Peyer's patch (tissue), 4 donors: Measurements from ENCODE around the gene SERINC5. TPM values are rescaled to one million over a fixed set of nuclear protein-coding genes. Genes with fewer than 3 reads are reported as not detected.
"Not testable (repeated sequence)": the region's sequence is repeated elsewhere in the genome, so short reads cannot be mapped to it uniquely, and the experiment has no call there.

Experiments
- DNase-seq, 3 donors: peaks; one replicate each; pipeline ENCODE4 v3.0.0-alpha.2; 2017 to 2019
- H3K27ac ChIP-seq, 4 donors: fragments of 200-600 bp; sonication (generic); one replicate each; pipeline ENCODE4 v1.5.1; 2016 to 2019
- H3K27me3 ChIP-seq, 2 donors: fragments of 200-600 bp; sonication (generic); one replicate each; pipeline ENCODE4 v1.5.1; 2019
- H3K36me3 ChIP-seq, 3 donors: fragments of 200-600 bp; sonication (generic); one replicate each; pipeline ENCODE4 v1.5.1; 2016 to 2019
- H3K4me1 ChIP-seq, 4 donors: fragments of 200-600 bp; sonication (generic); one replicate each; pipeline ENCODE4 v1.5.1; 2016 to 2019
- H3K4me3 ChIP-seq, 4 donors: fragments of 200-600 bp; sonication (generic); 1 replicate in 3 of 4; 2 replicates in 1 of 4; pipeline ENCODE4 v1.5.1; 2016 to 2019; ENCODE audit warnings: mild to moderate bottlenecking in 1 of 4
- H3K9me3 ChIP-seq, 4 donors: fragments of 200-600 bp; sonication (generic); one replicate each; pipeline ENCODE4 v1.5.1; 2016 to 2019; ENCODE audit warnings: mild to moderate bottlenecking in 1 of 4
- CTCF ChIP-seq, 6 experiments: fragments of 450-650 bp in 4 of 6; fragments of 200-600 bp in 2 of 6; sonication (generic) in 1 of 6; IDR thresholded peaks; one replicate each; pipeline ENCODE4 v1.5.1; 2017 to 2019; ENCODE audit warnings: antibody characterized with exemption in 6 of 6, mild to moderate bottlenecking in 3 of 6, moderate library complexity in 1 of 6
- POLR2A ChIP-seq, 2 donors: fragments of 450-650 bp; IDR thresholded peaks; one replicate each; pipeline ENCODE4 v1.5.1; 2017; ENCODE audit warnings: antibody characterized with exemption in 2 of 2, mild to moderate bottlenecking in 2 of 2, moderate library complexity in 2 of 2
- total RNA-seq, 4 donors: library from RNA; depleted of rRNA; stranded (reverse); fragments of >200 nt; gene quantifications; one replicate each; pipeline ENCODE4 v1.1.0, GENCODE V29; 2016

SERINC5 gene
- total RNA-seq, 4 donors from 2014 or later = 22.3 to 40.9 (median 30.3) TPM

- no peak for DNase-seq
- no peak overlapping the region for H3K27ac ChIP-seq
- no peaks in the 10 kb centered on the region for H3K4me1 ChIP-seq
- no peaks in the 10 kb centered on the region for H3K27me3 ChIP-seq
- TF ChIP-seq POLR2A (IDR thresholded peaks at IDR 0.05) = no peak
- H3K9me3 ChIP-seq = no peaks in the 10 kb centered on the region
- H3K4me3 ChIP-seq = no peak overlapping the region
- no peaks in the 10 kb centered on the region for H3K36me3 ChIP-seq
These were observed 26.2 kb upstream of the SERINC5 start for GRCh38 chr5:80282054-80282453.

GRCh38 chr5:80277191-80277590, 21.3 kb upstream of the SERINC5 start:
- no peak for TF ChIP-seq POLR2A (IDR thresholded peaks at IDR 0.05)
- TF ChIP-seq CTCF (IDR thresholded peaks at IDR 0.05) = no peak
- Histone ChIP-seq H3K27ac (no peak overlapping the region), H3K9me3 (no peaks in the 10 kb centered on the region), H3K4me3 (no peak overlapping the region), H3K27me3 (no peaks in the 10 kb centered on the region), H3K4me1 (no peaks in the 10 kb centered on the region), H3K36me3 (no peaks in the 10 kb centered on the region)
- no peak for DNase-seq

- no peak overlapping the region for H3K27ac ChIP-seq
- H3K4me1 ChIP-seq = no peaks in the 10 kb centered on the region
- TF ChIP-seq POLR2A (IDR thresholded peaks at IDR 0.05) = no peak
- no peak for TF ChIP-seq CTCF (IDR thresholded peaks at IDR 0.05)
- no peak for DNase-seq
- no peak overlapping the region for H3K4me3 ChIP-seq
- H3K27me3 ChIP-seq = no peaks in the 10 kb centered on the region
- no peaks in the 10 kb centered on the region for H3K9me3 ChIP-seq
- H3K36me3 ChIP-seq = no peaks in the 10 kb centered on the region
These were observed 20.3 kb upstream of the SERINC5 start for GRCh38 chr5:80276186-80276585.

- H3K4me3 ChIP-seq = no peak overlapping the region
- TF ChIP-seq POLR2A (IDR thresholded peaks at IDR 0.05) = no peak
- TF ChIP-seq CTCF (IDR thresholded peaks at IDR 0.05) = peak in 4 of 6 experiments; percentile 29 to 55 (median 47)
- H3K36me3 ChIP-seq = no peaks in the 10 kb centered on the region
- no peak for DNase-seq
- no peaks in the 10 kb centered on the region for H3K27me3 ChIP-seq
- H3K4me1 ChIP-seq = peaks cover 0 to 3% (median 0%) of the 10 kb centered on the region in 4 donors
- no peak overlapping the region for H3K27ac ChIP-seq
- no peaks in the 10 kb centered on the region for H3K9me3 ChIP-seq
These were observed 19.5 kb upstream of the SERINC5 start for GRCh38 chr5:80275347-80275746.

- not testable (repeated sequence) for DNase-seq, H3K4me3 ChIP-seq, H3K9me3 ChIP-seq, H3K4me1 ChIP-seq, H3K27me3 ChIP-seq, H3K36me3 ChIP-seq
- H3K27ac ChIP-seq = peak overlapping the region in 1 of 4 donors; percentile 52
These were observed 14.7 kb upstream of the SERINC5 start for GRCh38 chr5:80270543-80270942.

- TF ChIP-seq CTCF (IDR thresholded peaks at IDR 0.05) (no peak), POLR2A (IDR thresholded peaks at IDR 0.05) (no peak)
- Histone ChIP-seq H3K4me1 (peaks cover 0 to 3% (median 0%) of the 10 kb centered on the region in 4 donors), H3K36me3 (no peaks in the 10 kb centered on the region), H3K27me3 (no peaks in the 10 kb centered on the region), H3K4me3 (no peak overlapping the region), H3K9me3 (no peaks in the 10 kb centered on the region), H3K27ac (peak overlapping the region in 1 of 4 donors; percentile 52)
- peak in 1 of 3 donors; percentile 21 for DNase-seq
These were observed 14.2 kb upstream of the SERINC5 start for GRCh38 chr5:80269991-80270438.

GRCh38 chr5:80268916-80269315, 13.1 kb upstream of the SERINC5 start:
- Histone ChIP-seq H3K4me3 (no peak overlapping the region), H3K4me1 (peaks cover 0 to 3% (median 0%) of the 10 kb centered on the region in 4 donors), H3K9me3 (no peaks in the 10 kb centered on the region), H3K36me3 (no peaks in the 10 kb centered on the region), H3K27ac (no peak overlapping the region), H3K27me3 (no peaks in the 10 kb centered on the region)
- TF ChIP-seq POLR2A (IDR thresholded peaks at IDR 0.05) = no peak
- no peak for DNase-seq
